PFSK-1 (cell line): ENCODE results near the gene ZFP69.

ENCODE experiments used
- FOXP2 ChIP-seq: optimal IDR thresholded peaks from 2 replicates; pipeline ENCODE3; 2011; ENCODE audit warnings: borderline replicate concordance, control low read depth, inconsistent platforms; ENCODE audit not compliant: insufficient read depth; ENCODE audit errors: extremely low read length, extremely low read depth
- POLR2AphosphoS5 ChIP-seq: IDR thresholded peaks from 2 replicates; pipeline ENCODE4 v1.6.1; 2012; ENCODE audit warnings: low read depth, mild to moderate bottlenecking, control low read depth, low read length, moderate library complexity
- SIN3A ChIP-seq: IDR thresholded peaks from 2 replicates; pipeline ENCODE4 v1.6.1; 2012; ENCODE audit warnings: mild to moderate bottlenecking, low read length, moderate library complexity, borderline replicate concordance; ENCODE audit not compliant: insufficient read depth
- TAF1 ChIP-seq: IDR thresholded peaks from 2 replicates; pipeline ENCODE4 v1.6.1; 2012; ENCODE audit warnings: low read length, control low read depth, borderline replicate concordance; ENCODE audit not compliant: insufficient read depth
- TF ChIP-seq, protein P1 (sequence below), 2 experiments: IDR thresholded peaks; 2 replicates each; pipeline versions ENCODE4 v1.6.1 to v1.8.0; 2011 to 2012; ENCODE audit warnings: low read depth in 2 of 2, low read length in 2 of 2, control low read depth in 1 of 2, inconsistent platforms in 1 of 2, mild to moderate bottlenecking in 1 of 2, moderate library complexity in 1 of 2; ENCODE audit not compliant: insufficient read depth in 1 of 2

Gene ZFP69

DNA sequence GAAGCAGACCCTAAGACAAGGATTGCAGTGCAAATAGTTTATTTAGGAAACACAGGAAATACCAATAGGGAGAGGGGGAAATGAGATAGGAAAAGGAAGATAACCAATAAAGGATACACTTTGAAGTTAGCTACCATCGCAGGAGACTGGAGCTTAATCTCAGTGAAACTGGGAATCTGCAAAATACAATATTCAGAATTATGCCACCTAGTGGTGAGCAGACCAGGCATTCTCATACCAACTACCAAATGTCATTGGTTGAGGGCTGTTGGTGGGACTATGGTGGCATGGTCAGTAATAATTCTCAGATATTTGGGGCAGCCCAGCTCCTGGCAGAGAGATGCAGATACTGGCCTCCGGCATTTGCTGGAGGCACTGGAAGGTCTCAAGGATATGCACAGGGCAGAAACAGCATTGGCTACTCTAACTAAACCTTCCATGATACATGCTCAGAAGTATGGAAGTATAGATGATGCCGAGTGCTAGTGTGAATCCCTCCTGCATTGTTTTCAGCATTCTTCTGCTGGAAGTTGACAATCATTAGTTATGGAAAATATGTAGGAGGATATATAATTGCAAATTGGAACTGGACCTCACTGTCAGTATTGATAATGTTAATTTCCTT, 38.6 kb upstream of the ZFP69 start:
- no peak for TF ChIP-seq TAF1

DNA sequence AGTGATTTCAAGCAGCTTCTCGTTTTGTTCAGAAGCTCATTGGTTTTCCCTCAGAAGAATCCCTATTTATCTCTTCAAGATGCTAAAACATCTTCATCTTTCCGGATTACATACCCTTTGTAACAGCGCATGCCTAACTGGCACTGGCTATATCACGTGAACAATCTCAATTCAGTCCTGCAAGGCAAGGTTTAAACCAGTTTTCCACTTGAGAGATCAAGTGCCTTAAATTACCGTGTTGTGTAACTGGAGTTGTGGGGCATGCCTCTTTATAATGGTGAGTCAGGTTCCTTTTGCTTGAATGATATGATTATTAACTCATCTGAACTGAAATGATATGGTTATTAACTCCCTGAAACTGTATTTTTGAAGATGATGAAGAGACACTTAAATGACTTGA, 37.8 kb upstream of the ZFP69 start:
- TF ChIP-seq, protein P1, sequence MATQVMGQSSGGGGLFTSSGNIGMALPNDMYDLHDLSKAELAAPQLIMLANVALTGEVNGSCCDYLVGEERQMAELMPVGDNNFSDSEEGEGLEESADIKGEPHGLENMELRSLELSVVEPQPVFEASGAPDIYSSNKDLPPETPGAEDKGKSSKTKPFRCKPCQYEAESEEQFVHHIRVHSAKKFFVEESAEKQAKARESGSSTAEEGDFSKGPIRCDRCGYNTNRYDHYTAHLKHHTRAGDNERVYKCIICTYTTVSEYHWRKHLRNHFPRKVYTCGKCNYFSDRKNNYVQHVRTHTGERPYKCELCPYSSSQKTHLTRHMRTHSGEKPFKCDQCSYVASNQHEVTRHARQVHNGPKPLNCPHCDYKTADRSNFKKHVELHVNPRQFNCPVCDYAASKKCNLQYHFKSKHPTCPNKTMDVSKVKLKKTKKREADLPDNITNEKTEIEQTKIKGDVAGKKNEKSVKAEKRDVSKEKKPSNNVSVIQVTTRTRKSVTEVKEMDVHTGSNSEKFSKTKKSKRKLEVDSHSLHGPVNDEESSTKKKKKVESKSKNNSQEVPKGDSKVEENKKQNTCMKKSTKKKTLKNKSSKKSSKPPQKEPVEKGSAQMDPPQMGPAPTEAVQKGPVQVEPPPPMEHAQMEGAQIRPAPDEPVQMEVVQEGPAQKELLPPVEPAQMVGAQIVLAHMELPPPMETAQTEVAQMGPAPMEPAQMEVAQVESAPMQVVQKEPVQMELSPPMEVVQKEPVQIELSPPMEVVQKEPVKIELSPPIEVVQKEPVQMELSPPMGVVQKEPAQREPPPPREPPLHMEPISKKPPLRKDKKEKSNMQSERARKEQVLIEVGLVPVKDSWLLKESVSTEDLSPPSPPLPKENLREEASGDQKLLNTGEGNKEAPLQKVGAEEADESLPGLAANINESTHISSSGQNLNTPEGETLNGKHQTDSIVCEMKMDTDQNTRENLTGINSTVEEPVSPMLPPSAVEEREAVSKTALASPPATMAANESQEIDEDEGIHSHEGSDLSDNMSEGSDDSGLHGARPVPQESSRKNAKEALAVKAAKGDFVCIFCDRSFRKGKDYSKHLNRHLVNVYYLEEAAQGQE (IDR thresholded peaks at IDR 0.05; ENCODE audit: insufficient read depth in 1 of 2, low read depth in 2 of 2, low read length in 2 of 2): no peak

DNA sequence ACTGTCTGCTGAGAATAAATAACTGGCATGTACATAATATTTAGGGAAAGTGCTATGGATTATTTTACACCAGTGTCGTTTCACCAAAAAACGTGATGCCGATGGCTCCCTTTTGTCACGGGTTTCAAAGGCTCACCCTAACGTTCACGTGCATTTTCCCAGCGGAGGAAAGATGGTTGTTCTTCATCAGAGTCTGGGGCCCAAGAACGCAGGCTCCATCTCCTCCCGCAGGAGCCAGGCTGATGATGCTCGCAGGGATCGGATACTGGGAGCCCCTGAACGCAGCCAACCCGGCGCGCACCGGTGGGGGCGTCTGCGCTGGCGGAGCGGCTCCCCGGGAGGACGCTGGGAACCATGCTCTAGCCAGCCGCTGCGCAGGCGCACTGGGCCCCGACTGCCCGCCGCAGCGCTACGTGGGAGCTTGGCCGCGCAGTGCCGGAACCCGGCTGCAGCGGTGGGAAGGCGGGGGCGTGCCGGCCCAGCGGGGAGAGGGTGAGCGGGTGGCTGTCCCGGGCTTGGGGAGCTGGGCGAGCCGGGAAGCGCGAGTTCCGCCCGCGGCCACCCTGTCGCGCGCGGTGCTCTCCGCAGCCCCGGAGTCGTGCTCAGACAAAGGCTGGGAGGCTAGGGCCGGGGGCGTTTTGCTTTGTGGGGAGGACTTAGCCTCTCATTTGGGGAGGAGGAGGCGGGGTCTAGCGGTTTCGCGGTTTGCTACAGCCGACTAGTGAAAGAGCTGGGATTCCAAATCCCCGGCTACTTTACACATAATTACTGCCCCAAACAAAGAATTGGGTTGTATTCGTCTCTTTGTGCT, 27.2 kb upstream of the ZFP69 start, which contains the start of gene ZFP69B:
Gene ZFP69B (plus strand): TSS at position 793 of the 811 bp plus-strand sequence. CDS start 486 bp downstream, outside the sequence.
- peak; percentile 60; the same call in 1 of the 2 replicates for TF ChIP-seq SIN3A
- TF ChIP-seq TAF1: peak; percentile 40; the same call in 1 of the 2 replicates
- TF ChIP-seq FOXP2: peak; percentile 79
- TF ChIP-seq, protein P1 (IDR thresholded peaks at IDR 0.05; ENCODE audit: insufficient read depth in 1 of 2, low read depth in 2 of 2, low read length in 2 of 2): peak in 1 of 2 experiments; percentile 33; a peak in 1 of 4 replicates
- peak; percentile 70 for TF ChIP-seq POLR2AphosphoS5

DNA sequence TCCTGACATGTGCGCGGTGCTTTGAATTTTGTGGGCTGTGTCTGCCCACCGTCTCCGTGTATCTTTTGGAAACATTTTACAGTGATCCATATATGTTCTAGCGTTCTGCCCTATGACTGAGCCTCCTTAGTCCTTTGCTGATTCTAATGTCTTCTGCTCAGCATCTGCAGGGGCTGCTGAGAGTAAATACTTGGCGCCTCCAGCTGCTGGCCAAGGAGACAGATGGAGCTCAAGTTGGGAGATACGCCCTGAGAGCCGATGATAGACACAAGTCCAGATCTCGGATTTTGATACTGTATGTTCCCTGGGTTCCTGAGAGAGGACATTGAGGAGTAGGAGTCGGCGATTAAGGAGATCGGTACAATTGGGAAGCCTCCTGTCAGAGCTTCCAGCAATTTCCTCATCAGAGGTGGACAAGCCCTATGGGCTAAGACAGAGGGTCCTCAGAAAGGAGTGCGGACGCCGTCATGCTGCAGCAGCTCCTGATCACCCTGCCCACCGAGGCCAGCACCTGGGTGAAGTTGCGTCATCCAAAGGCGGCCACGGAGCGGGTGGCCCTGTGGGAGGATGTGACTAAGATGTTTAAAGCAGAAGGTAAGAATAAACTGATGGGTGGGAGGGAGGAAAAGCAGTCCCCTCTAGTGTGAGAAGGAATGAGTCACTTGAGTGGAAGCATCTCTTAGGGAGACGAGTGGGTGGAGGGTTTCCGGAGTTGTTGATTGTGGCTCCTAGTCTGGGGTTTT, 26.4 kb upstream of the ZFP69 start:
- TF ChIP-seq, protein P1 (IDR thresholded peaks at IDR 0.05; ENCODE audit: insufficient read depth in 1 of 2, low read depth in 2 of 2, low read length in 2 of 2): no peak
- TF ChIP-seq FOXP2 (no peak), POLR2AphosphoS5 (no peak), TAF1 (no peak), SIN3A (no peak)

DNA sequence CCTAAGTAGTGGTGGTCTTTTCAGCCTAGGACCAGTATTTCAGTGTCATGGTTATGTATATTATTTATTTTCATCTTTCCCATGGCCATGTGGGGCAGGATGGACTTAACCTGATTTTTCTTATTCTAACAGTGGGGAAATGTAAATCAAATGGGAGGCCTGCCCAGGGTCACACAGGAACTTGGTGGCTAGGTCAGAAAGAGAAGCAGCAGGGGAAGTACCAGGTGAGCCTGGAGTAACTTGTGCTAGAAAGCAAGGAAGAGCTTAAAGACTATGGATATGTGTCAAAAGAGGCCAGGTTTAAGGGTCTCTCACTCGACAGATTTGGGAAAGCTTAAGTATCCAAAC, 25.9 kb upstream of the ZFP69 start:
- TF ChIP-seq TAF1: no peak
- TF ChIP-seq FOXP2: no peak
- TF ChIP-seq SIN3A: no peak
- TF ChIP-seq, protein P1 (IDR thresholded peaks at IDR 0.05; ENCODE audit: insufficient read depth in 1 of 2, low read depth in 2 of 2, low read length in 2 of 2): no peak
- TF ChIP-seq POLR2AphosphoS5: no peak
